Mucosa of stomach (tissue), 1 donor: ENCODE data around the gene MRPL4.
"Not testable (repeated sequence)": the region's sequence is repeated elsewhere in the genome, so short reads cannot be mapped to it uniquely, and the experiment has no call there.

ENCODE experiments used
- H3K27me3 ChIP-seq: one replicate; pipeline ENCODE4 v1.7.0; 2013; ENCODE audit warnings: mild to moderate bottlenecking, low read length; ENCODE audit not compliant: control insufficient read depth, insufficient read depth
- H3K36me3 ChIP-seq: one replicate; pipeline ENCODE4 v1.7.0; 2013; ENCODE audit warnings: low read length; ENCODE audit not compliant: control insufficient read depth, insufficient read depth
- H3K4me1 ChIP-seq: one replicate; pipeline ENCODE4 v1.7.0; 2013; ENCODE audit warnings: mild to moderate bottlenecking, low read length; ENCODE audit not compliant: control insufficient read depth, insufficient read depth
- H3K4me3 ChIP-seq: one replicate; pipeline ENCODE4 v1.7.0; 2013; ENCODE audit warnings: low read length
- H3K9ac ChIP-seq: one replicate; pipeline ENCODE4 v1.7.0; 2013; ENCODE audit warnings: mild to moderate bottlenecking, low read length, moderate library complexity
- H3K9me3 ChIP-seq: one replicate; pipeline ENCODE4 v1.7.0; 2013; ENCODE audit warnings: mild to moderate bottlenecking, low read length, moderate library complexity; ENCODE audit not compliant: control insufficient read depth
- donor health status: Pancreatic carcinoma.

MRPL4 gene

DNA sequence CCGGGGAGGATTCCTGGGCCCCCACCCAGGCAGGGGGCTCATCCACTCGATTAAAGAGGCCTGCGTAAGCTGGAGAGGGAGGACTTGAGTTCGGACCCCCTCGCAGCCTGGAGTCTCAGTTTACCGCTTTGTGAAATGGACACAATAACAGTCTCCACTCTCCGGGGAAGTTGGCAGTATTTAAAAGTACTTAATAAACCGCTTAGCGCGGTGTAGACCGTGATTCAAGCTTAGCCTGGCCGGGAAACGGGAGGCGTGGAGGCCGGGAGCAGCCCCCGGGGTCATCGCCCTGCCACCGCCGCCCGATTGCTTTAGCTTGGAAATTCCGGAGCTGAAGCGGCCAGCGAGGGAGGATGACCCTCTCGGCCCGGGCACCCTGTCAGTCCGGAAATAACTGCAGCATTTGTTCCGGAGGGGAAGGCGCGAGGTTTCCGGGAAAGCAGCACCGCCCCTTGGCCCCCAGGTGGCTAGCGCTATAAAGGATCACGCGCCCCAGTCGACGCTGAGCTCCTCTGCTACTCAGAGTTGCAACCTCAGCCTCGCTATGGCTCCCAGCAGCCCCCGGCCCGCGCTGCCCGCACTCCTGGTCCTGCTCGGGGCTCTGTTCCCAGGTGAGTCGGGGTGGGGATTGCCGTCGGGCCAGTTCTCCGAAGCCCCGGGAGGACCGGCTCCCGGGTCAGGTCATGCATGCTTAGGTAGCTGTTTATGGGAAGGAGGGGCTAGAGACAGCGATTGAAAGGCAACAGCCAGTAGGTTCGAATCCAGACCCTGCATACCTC lies 18.8 kb downstream of the MRPL4 start, which contains the start of gene ICAM1:
TSS of gene ICAM1 (plus strand) at position 505 of the 779 bp plus-strand sequence. CDS start at position 545, 40 bp downstream.
- Histone ChIP-seq H3K36me3 (no peaks in the 10 kb centered on the region), H3K9ac (peak within 1 kb of the TSS; percentile 49), H3K4me1 (peaks cover 18% of the 10 kb centered on the region), H3K4me3 (peak within 1 kb of the TSS; percentile 19), H3K9me3 (no peaks in the 10 kb centered on the region), H3K27me3 (peaks cover 26% of the 10 kb centered on the region)

DNA sequence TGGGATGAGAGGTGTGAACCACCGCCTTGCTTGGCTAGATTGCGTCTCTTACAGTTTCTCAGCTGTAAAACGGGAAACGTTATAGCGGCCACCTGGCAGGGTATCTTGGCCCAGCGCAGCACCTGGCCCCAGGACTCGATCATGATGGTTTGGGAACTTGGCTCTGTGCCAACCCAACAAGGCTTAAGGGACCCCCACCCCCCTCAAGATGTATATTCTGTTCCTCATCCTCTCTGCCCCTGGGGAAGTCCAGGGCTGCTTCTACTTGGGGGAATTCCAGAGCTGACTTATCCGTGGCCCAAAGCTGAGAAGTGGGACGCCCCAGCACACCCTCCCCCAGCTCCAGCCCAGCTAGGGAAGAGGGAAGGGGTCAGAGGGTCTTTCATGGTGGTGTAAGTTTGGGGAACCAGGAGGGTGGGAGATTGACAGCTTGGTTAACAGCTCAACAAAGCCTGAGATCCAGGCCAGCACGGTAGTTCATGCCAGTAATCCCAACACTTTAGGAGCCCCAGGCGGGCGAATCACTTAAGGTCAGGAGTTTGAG lies 19.6 kb downstream of the MRPL4 start:
- H3K4me3 ChIP-seq: no peak overlapping the region
- no peaks in the 10 kb centered on the region for H3K36me3 ChIP-seq
- H3K27me3 ChIP-seq: peaks cover 26% of the 10 kb centered on the region
- H3K4me1 ChIP-seq: peaks cover 18% of the 10 kb centered on the region
- H3K9me3 ChIP-seq: no peaks in the 10 kb centered on the region
- peak overlapping the region; percentile 49 for H3K9ac ChIP-seq

DNA sequence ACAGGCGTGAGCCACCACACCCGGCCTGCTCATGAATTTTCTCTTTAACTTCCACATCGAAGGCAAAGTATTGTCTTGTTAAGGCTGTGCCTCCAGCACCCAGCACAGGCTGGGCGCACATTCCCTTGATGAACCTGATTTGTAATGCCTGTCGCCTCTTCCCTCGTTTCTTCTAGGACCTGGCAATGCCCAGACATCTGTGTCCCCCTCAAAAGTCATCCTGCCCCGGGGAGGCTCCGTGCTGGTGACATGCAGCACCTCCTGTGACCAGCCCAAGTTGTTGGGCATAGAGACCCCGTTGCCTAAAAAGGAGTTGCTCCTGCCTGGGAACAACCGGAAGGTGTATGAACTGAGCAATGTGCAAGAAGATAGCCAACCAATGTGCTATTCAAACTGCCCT lies 22.6 kb downstream of the MRPL4 start:
- H3K27me3 ChIP-seq: peaks cover 24% of the 10 kb centered on the region
- H3K9ac ChIP-seq: no peak overlapping the region
- no peak overlapping the region for H3K4me3 ChIP-seq
- H3K9me3 ChIP-seq: no peaks in the 10 kb centered on the region
- peaks cover 17% of the 10 kb centered on the region for H3K4me1 ChIP-seq
- no peaks in the 10 kb centered on the region for H3K36me3 ChIP-seq

DNA sequence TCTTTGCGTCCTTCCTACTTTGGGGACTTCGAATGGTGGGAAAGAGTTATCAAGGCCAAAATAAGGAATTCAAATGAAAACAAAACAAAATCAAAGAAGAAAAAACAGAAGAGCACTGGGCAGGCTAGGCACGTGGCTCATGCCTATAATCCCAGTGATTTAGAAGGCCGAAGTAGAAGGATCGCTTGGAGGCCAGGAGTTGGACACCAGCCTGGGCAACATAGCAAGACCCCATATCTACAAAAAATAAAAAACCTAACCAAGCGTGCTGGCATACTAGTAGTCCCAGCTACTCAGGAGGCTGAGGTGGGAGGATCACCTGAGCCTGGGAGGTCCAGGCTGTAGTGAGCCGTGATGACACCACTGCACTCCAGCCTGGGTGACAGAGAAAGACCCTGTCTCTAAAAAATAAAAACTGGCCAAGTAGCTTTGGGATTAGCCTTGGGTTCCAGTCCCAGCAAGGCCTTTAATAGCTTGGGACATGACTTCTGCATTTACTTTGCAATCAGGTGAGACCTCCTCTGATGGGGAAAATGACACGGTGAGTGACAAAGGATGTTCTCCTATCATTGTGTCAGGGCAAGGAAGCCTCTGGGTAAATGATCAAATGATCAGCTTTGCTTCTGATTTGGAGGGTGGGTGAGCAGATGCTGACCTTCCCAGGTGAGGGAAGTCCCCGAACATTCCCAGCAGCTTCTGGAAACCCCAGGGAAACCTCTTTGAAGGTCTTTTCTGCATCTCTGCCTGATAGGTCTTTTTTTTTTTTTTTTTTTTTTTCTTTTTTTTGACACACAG lies 26.0 kb downstream of the MRPL4 start:
- H3K9me3 ChIP-seq: no peaks in the 10 kb centered on the region
- H3K4me1 ChIP-seq: no peaks in the 10 kb centered on the region
- no peaks in the 10 kb centered on the region for H3K27me3 ChIP-seq
- no peaks in the 10 kb centered on the region for H3K36me3 ChIP-seq
- no peak overlapping the region for H3K4me3 ChIP-seq
- H3K9ac ChIP-seq: no peak overlapping the region

DNA sequence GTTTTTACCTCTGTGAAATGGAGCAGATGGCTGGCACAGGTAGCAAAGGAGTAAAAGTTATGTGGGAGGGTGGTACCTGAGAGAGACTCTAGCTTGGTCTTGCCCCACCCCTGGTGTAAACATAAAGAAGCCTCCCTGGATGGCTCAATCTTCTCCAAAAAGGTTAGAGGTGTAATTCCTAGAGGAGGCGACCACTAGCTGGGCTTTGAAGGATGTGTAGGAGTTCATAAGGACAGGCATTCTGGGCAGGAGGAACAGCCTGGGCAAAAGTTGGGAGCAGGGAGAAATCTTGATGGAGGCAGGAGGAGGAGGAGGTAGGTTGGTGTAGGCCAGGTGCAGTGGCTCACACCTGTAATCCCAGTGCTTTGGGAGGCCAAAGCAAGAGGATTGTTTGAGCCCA lies 26.9 kb downstream of the MRPL4 start:
- Histone ChIP-seq H3K4me1 (peaks cover 4% of the 10 kb centered on the region), H3K4me3 (no peak overlapping the region), H3K27me3 (no peaks in the 10 kb centered on the region), H3K9ac (no peak overlapping the region), H3K36me3 (no peaks in the 10 kb centered on the region), H3K9me3 (no peaks in the 10 kb centered on the region)

DNA sequence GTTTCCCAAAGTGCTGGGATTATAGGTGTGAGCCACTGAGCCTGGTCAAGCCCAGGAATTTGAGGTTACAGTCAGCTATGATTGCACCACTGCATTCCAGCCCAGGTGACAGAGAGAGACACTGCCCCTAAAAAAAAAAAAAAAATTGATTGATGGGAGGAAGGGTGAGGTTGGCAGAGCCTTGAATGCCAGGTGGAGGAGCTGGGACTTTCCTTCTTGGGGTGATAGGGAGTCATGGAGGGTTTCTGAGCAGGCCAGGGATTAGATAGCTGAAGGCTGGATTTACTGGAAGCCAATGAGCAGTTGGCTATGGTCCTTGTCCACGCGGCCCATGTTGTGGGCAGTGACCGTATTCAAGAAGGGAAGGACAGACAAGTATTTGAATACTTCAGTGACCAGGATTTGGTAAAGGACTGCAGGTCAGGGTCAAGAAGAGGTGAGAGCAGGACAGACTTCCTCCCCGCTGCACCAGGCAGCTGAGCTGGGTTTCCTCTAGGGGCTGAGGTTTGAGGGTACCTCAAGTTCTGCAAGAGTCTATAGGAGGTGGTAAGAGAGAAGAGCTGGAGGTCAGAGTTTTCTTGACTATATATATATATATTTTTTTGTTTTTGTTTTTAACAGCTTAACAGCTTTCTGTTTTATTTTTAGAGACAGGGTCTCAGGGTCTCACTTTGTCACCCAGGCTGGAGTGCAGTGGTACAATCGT lies 27.9 kb downstream of the MRPL4 start:
- peaks cover 4% of the 10 kb centered on the region for H3K4me1 ChIP-seq
- H3K36me3 ChIP-seq: no peaks in the 10 kb centered on the region
- H3K9me3 ChIP-seq: no peaks in the 10 kb centered on the region
- H3K9ac ChIP-seq: no peak overlapping the region
- no peaks in the 10 kb centered on the region for H3K27me3 ChIP-seq
- H3K4me3 ChIP-seq: no peak overlapping the region

DNA sequence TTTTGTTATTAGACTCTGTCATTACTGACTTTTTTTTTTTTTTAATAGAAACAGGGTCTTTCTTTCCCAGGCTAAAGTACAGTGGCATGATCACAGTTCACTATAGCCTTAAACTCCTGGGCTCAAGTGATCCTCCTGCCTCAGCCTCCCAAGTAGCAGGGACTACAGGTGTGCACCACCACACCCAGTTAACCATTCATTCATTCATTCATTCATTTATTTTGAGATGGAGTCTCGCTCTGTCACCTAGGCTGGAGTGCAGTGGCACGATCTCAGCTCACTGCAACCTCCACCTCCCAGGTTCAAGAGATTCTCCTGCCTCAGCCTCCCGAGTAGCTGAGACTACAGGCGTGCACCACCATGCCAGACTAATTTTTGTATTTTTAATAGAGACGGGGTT lies 30.0 kb downstream of the MRPL4 start:
- H3K9ac ChIP-seq, H3K4me3 ChIP-seq, H3K36me3 ChIP-seq, H3K9me3 ChIP-seq, H3K27me3 ChIP-seq: not testable (repeated sequence)
- H3K4me1 ChIP-seq: peaks cover 10% of the 10 kb centered on the region

DNA sequence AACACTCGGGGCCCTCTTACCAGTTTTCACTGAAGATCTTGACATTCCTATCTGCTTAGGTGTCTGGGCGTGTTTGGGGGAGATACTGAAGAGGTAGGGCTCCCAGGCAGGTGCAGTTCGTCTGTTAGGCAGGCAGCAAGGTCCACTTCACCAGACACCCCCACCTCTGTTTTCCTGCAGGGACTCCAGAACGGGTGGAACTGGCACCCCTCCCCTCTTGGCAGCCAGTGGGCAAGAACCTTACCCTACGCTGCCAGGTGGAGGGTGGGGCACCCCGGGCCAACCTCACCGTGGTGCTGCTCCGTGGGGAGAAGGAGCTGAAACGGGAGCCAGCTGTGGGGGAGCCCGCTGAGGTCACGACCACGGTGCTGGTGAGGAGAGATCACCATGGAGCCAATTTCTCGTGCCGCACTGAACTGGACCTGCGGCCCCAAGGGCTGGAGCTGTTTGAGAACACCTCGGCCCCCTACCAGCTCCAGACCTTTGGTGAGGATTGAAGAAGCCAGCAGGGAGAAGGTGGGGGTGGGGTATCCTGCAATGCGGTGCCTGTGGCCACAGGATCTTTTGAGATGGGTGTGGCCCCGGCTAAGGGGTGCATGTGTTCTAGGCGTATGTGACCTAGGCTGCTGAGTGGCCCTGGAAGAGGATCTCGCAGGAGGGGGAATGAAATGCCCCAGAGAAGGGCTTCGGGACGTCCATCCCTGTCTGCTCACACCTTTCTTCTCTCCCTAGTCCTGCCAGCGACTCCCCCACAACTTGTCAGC lies 31.5 kb downstream of the MRPL4 start:
- no peak overlapping the region for H3K9ac ChIP-seq
- peaks cover 21% of the 10 kb centered on the region for H3K4me1 ChIP-seq
- H3K27me3 ChIP-seq: peaks cover 18% of the 10 kb centered on the region
- H3K4me3 ChIP-seq: no peak overlapping the region
- no peaks in the 10 kb centered on the region for H3K9me3 ChIP-seq
- no peaks in the 10 kb centered on the region for H3K36me3 ChIP-seq

DNA sequence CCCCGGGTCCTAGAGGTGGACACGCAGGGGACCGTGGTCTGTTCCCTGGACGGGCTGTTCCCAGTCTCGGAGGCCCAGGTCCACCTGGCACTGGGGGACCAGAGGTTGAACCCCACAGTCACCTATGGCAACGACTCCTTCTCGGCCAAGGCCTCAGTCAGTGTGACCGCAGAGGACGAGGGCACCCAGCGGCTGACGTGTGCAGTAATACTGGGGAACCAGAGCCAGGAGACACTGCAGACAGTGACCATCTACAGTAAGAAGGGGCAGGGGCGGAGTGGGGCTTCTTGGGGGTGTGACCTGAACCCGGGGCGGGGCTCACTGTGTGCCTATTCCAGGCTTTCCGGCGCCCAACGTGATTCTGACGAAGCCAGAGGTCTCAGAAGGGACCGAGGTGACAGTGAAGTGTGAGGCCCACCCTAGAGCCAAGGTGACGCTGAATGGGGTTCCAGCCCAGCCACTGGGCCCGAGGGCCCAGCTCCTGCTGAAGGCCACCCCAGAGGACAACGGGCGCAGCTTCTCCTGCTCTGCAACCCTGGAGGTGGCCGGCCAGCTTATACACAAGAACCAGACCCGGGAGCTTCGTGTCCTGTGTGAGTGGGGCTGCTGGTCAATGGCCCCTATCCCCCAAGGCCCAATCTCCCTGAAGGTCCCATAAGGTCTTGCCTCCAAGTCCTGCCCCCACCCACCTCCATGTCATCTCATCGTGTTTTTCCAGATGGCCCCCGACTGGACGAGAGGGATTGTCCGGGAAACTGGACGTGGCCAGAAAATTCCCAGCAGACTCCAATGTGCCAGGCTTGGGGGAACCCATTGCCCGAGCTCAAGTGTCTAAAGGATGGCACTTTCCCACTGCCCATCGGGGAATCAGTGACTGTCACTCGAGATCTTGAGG lies 32.3 kb downstream of the MRPL4 start:
- Histone ChIP-seq H3K4me3 (no peak overlapping the region), H3K36me3 (no peaks in the 10 kb centered on the region), H3K27me3 (peaks cover 26% of the 10 kb centered on the region), H3K9me3 (no peaks in the 10 kb centered on the region), H3K9ac (no peak overlapping the region), H3K4me1 (peaks cover 29% of the 10 kb centered on the region)

DNA sequence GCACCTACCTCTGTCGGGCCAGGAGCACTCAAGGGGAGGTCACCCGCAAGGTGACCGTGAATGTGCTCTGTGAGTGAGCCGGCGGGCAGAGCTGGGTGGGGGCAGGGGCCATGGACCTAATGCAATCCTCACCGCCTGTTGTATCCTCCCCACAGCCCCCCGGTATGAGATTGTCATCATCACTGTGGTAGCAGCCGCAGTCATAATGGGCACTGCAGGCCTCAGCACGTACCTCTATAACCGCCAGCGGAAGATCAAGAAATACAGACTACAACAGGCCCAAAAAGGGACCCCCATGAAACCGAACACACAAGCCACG lies 32.9 kb downstream of the MRPL4 start:
- H3K36me3 ChIP-seq: no peaks in the 10 kb centered on the region
- H3K9me3 ChIP-seq: no peaks in the 10 kb centered on the region
- no peak overlapping the region for H3K9ac ChIP-seq
- H3K4me1 ChIP-seq: peaks cover 33% of the 10 kb centered on the region
- peaks cover 33% of the 10 kb centered on the region for H3K27me3 ChIP-seq
- H3K4me3 ChIP-seq: no peak overlapping the region

DNA sequence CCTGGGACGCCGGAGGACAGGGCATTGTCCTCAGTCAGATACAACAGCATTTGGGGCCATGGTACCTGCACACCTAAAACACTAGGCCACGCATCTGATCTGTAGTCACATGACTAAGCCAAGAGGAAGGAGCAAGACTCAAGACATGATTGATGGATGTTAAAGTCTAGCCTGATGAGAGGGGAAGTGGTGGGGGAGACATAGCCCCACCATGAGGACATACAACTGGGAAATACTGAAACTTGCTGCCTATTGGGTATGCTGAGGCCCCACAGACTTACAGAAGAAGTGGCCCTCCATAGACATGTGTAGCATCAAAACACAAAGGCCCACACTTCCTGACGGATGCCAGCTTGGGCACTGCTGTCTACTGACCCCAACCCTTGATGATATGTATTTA lies 33.4 kb downstream of the MRPL4 start:
- peaks cover 37% of the 10 kb centered on the region for H3K27me3 ChIP-seq
- peaks cover 37% of the 10 kb centered on the region for H3K4me1 ChIP-seq
- H3K9me3 ChIP-seq: no peaks in the 10 kb centered on the region
- no peak overlapping the region for H3K9ac ChIP-seq
- no peaks in the 10 kb centered on the region for H3K36me3 ChIP-seq
- H3K4me3 ChIP-seq: no peak overlapping the region
